Skeletal muscle satellite cell (primary cell): Measurements from ENCODE around the gene SHTN1.

Experiments used
- H3K27me3 ChIP-seq: 2 replicates; pipeline ENCODE4 v1.7.0; 2013; ENCODE audit warnings: low read length; ENCODE audit not compliant: control insufficient read depth, insufficient read depth
- H3K36me3 ChIP-seq: 2 replicates; pipeline ENCODE4 v1.7.0; 2013; ENCODE audit warnings: mild to moderate bottlenecking, control low read depth, low read length; ENCODE audit not compliant: insufficient read depth
- H3K4me1 ChIP-seq: 2 replicates; pipeline ENCODE4 v1.7.0; 2013; ENCODE audit warnings: low read length; ENCODE audit not compliant: control insufficient read depth, insufficient read depth
- H3K4me2 ChIP-seq: 2 replicates; pipeline ENCODE4 v1.7.0; 2013; ENCODE audit warnings: mild to moderate bottlenecking, low read length
- H3K4me3 ChIP-seq: 2 replicates; pipeline ENCODE4 v1.7.0; 2013; ENCODE audit warnings: low read length
- H3K9ac ChIP-seq: 2 replicates; pipeline ENCODE4 v1.7.0; 2013; ENCODE audit warnings: mild to moderate bottlenecking, low read depth, low read length, moderate library complexity
- H3K9me3 ChIP-seq: replicated peaks from 2 replicates; pipeline ENCODE4 v1.7.0; 2013; ENCODE audit warnings: mild to moderate bottlenecking, control low read depth, low read length

SHTN1 gene

GRCh38 chr10:116866987-116867595 is 137.9 kb downstream of the SHTN1 start:
- H3K4me1 ChIP-seq: no peaks in the 10 kb centered on the region
- H3K9ac ChIP-seq: no peak overlapping the region
- no peak overlapping the region for H3K4me3 ChIP-seq
- no peaks in the 10 kb centered on the region for H3K27me3 ChIP-seq
- H3K9me3 ChIP-seq: no peaks in the 10 kb centered on the region
- no peaks in the 10 kb centered on the region for H3K36me3 ChIP-seq
- no peak overlapping the region for H3K4me2 ChIP-seq

- no peaks in the 10 kb centered on the region for H3K9me3 ChIP-seq
- H3K4me1 ChIP-seq: no peaks in the 10 kb centered on the region
- H3K4me3 ChIP-seq: no peak overlapping the region
- H3K9ac ChIP-seq: no peak overlapping the region
- no peaks in the 10 kb centered on the region for H3K36me3 ChIP-seq
- no peaks in the 10 kb centered on the region for H3K27me3 ChIP-seq
- no peak overlapping the region for H3K4me2 ChIP-seq
Measured at GRCh38 chr10:116866066-116866465, 138.9 kb downstream of the SHTN1 start.

- H3K9ac ChIP-seq: no peak overlapping the region
- H3K9me3 ChIP-seq: no peaks in the 10 kb centered on the region
- no peaks in the 10 kb centered on the region for H3K4me1 ChIP-seq
- no peak overlapping the region for H3K4me3 ChIP-seq
- no peak overlapping the region for H3K4me2 ChIP-seq
- H3K27me3 ChIP-seq: no peaks in the 10 kb centered on the region
- no peaks in the 10 kb centered on the region for H3K36me3 ChIP-seq
Measured at GRCh38 chr10:116864436-116864835, 140.6 kb downstream of the SHTN1 start.

- H3K4me1 ChIP-seq: no peaks in the 10 kb centered on the region
- H3K4me2 ChIP-seq: no peak overlapping the region
- H3K36me3 ChIP-seq: no peaks in the 10 kb centered on the region
- no peak overlapping the region for H3K9ac ChIP-seq
- no peaks in the 10 kb centered on the region for H3K9me3 ChIP-seq
- H3K27me3 ChIP-seq: no peaks in the 10 kb centered on the region
- H3K4me3 ChIP-seq: no peak overlapping the region
Measured at GRCh38 chr10:116861796-116862195, 143.2 kb downstream of the SHTN1 start.

GRCh38 chr10:116857156-116857555 is 147.8 kb downstream of the SHTN1 start:
- Histone ChIP-seq H3K36me3 (no peaks in the 10 kb centered on the region), H3K27me3 (no peaks in the 10 kb centered on the region), H3K4me2 (no peak overlapping the region), H3K9me3 (no peaks in the 10 kb centered on the region), H3K9ac (no peak overlapping the region), H3K4me3 (no peak overlapping the region), H3K4me1 (no peaks in the 10 kb centered on the region)

GRCh38 chr10:116853701-116854100 is 151.3 kb downstream of the SHTN1 start:
- H3K4me1 ChIP-seq: peaks cover 9% of the 10 kb centered on the region
- H3K4me2 ChIP-seq: no peak overlapping the region
- no peaks in the 10 kb centered on the region for H3K9me3 ChIP-seq
- H3K4me3 ChIP-seq: no peak overlapping the region
- H3K36me3 ChIP-seq: no peaks in the 10 kb centered on the region
- no peak overlapping the region for H3K9ac ChIP-seq
- H3K27me3 ChIP-seq: no peaks in the 10 kb centered on the region

- H3K27me3 ChIP-seq: no peaks in the 10 kb centered on the region
- no peak overlapping the region for H3K4me3 ChIP-seq
- no peaks in the 10 kb centered on the region for H3K36me3 ChIP-seq
- H3K9me3 ChIP-seq: no peaks in the 10 kb centered on the region
- no peak overlapping the region for H3K9ac ChIP-seq
- H3K4me1 ChIP-seq: peaks cover 13% of the 10 kb centered on the region
- no peak overlapping the region for H3K4me2 ChIP-seq
Measured at GRCh38 chr10:116853287-116853686, 151.7 kb downstream of the SHTN1 start.

GRCh38 chr10:116852246-116852645 is 152.7 kb downstream of the SHTN1 start:
- Histone ChIP-seq H3K4me1 (peaks cover 13% of the 10 kb centered on the region), H3K4me3 (no peak overlapping the region), H3K4me2 (no peak overlapping the region), H3K9ac (no peak overlapping the region), H3K36me3 (no peaks in the 10 kb centered on the region), H3K9me3 (no peaks in the 10 kb centered on the region), H3K27me3 (no peaks in the 10 kb centered on the region)

- H3K4me2 ChIP-seq: peak overlapping the region; percentile 95
- H3K9ac ChIP-seq: peak overlapping the region; percentile 85
- no peaks in the 10 kb centered on the region for H3K27me3 ChIP-seq
- H3K4me1 ChIP-seq: peaks cover 13% of the 10 kb centered on the region
- peak overlapping the region; percentile 85 for H3K4me3 ChIP-seq
- H3K9me3 ChIP-seq: no peaks in the 10 kb centered on the region
- no peaks in the 10 kb centered on the region for H3K36me3 ChIP-seq
Measured at GRCh38 chr10:116850058-116850611, 154.9 kb downstream of the SHTN1 start.

- Histone ChIP-seq H3K4me2 (peak within 1 kb of the TSS; percentile 95), H3K9me3 (no peaks in the 10 kb centered on the region), H3K36me3 (no peaks in the 10 kb centered on the region), H3K9ac (peak within 1 kb of the TSS; percentile 85), H3K4me1 (peaks cover 13% of the 10 kb centered on the region), H3K4me3 (peak within 1 kb of the TSS; percentile 85), H3K27me3 (no peaks in the 10 kb centered on the region)
Measured at GRCh38 chr10:116849248-116850057, 155.5 kb downstream of the SHTN1 start, which contains the start of gene ENO4. Gene ENO4 (plus strand): TSS chr10:116849499. CDS start chr10:116849567, 68 bp downstream.

GRCh38 chr10:116848944-116849247 is 156.1 kb downstream of the SHTN1 start:
- peak overlapping the region; percentile 85 for H3K4me3 ChIP-seq
- peak overlapping the region; percentile 95 for H3K4me2 ChIP-seq
- H3K4me1 ChIP-seq: peaks cover 13% of the 10 kb centered on the region
- peak overlapping the region; percentile 85 for H3K9ac ChIP-seq
- H3K9me3 ChIP-seq: no peaks in the 10 kb centered on the region
- no peaks in the 10 kb centered on the region for H3K27me3 ChIP-seq
- H3K36me3 ChIP-seq: no peaks in the 10 kb centered on the region
